ENCODE data around the gene DUSP22.

The DUSP22 gene

GRCh38 chr6:333379-334002, 41.2 kb downstream of the DUSP22 start:
- Histone ChIP-seq H2BK120ac (ENCODE audit: low read depth, low read length) (no peak overlapping the region), H2AFZ (ENCODE audit: low read depth, low read length) (no peak overlapping the region), H3K9me3 (ENCODE audit: control insufficient read depth, low read length) (no peaks in the 10 kb centered on the region), H2AK5ac (ENCODE audit: low read length, severe bottlenecking) (no peak overlapping the region), H3K23ac (ENCODE audit: low read length in 2 of 2) (no peak overlapping the region), H4K91ac (ENCODE audit: low read length) (no peak overlapping the region), H3K4me1 (ENCODE audit: control insufficient read depth, insufficient read depth, low read depth, low read length) (peaks cover 7% of the 10 kb centered on the region), H3K4me2 (ENCODE audit: low read length, poor library complexity, severe bottlenecking) (no peak overlapping the region), H3K36me3 (ENCODE audit: control insufficient read depth in 1 of 2, insufficient read depth in 2 of 2, low read depth in 1 of 2, low read length in 2 of 2) (no peaks in the 10 kb centered on the region), H3K14ac (ENCODE audit: low read length in 2 of 2) (no peak overlapping the region), H2BK15ac (ENCODE audit: low read depth, poor library complexity, severe bottlenecking) (no peak overlapping the region), H3K4ac (ENCODE audit: low read depth in 1 of 2, low read length in 2 of 2) (no peak overlapping the region), H3K9ac (ENCODE audit: low read length) (no peak overlapping the region), H3K27ac (ENCODE audit: low read length, poor library complexity, severe bottlenecking) (no peak overlapping the region), H3K79me1 (replicated peaks; ENCODE audit: low read length, poor library complexity, severe bottlenecking) (peaks cover 14% of the 10 kb centered on the region), H2BK5ac (ENCODE audit: low read depth, low read length, poor library complexity, severe bottlenecking) (no peak overlapping the region), H3K27me3 (ENCODE audit: control insufficient read depth in 1 of 2, insufficient read depth in 1 of 2, low read length in 2 of 2) (peaks cover 0 to 12% of the 10 kb centered on the region in 2 experiments), H2BK12ac (ENCODE audit: low read length in 2 of 2) (no peak overlapping the region), H3K18ac (ENCODE audit: low read depth in 1 of 2, low read length in 2 of 2) (no peak overlapping the region), H4K8ac (ENCODE audit: low read length) (no peak overlapping the region), H3K4me3 (ENCODE audit: insufficient read depth in 1 of 2, low read depth in 1 of 2, low read length in 2 of 2) (no peak overlapping the region)
- no peak for DNase-seq
- 77% methylated on average over 13 of the region's 13 CpGs for WGBS

- Histone ChIP-seq H3K79me1 (replicated peaks; ENCODE audit: low read length, poor library complexity, severe bottlenecking) (peaks cover 9% of the 10 kb centered on the region), H3K9ac (ENCODE audit: low read length) (no peak overlapping the region), H2AK5ac (ENCODE audit: low read length, severe bottlenecking) (no peak overlapping the region), H2BK120ac (ENCODE audit: low read depth, low read length) (no peak overlapping the region), H3K23ac (ENCODE audit: low read length in 2 of 2) (no peak overlapping the region), H2BK5ac (ENCODE audit: low read depth, low read length, poor library complexity, severe bottlenecking) (no peak overlapping the region), H2AFZ (ENCODE audit: low read depth, low read length) (no peak overlapping the region), H3K4me2 (ENCODE audit: low read length, poor library complexity, severe bottlenecking) (no peak overlapping the region), H2BK15ac (ENCODE audit: low read depth, poor library complexity, severe bottlenecking) (no peak overlapping the region), H4K91ac (ENCODE audit: low read length) (no peak overlapping the region), H4K8ac (ENCODE audit: low read length) (no peak overlapping the region), H3K36me3 (ENCODE audit: control insufficient read depth in 1 of 2, insufficient read depth in 2 of 2, low read depth in 1 of 2, low read length in 2 of 2) (no peaks in the 10 kb centered on the region), H3K14ac (ENCODE audit: low read length in 2 of 2) (no peak overlapping the region), H3K27ac (ENCODE audit: low read length, poor library complexity, severe bottlenecking) (no peak overlapping the region), H3K4me1 (ENCODE audit: control insufficient read depth, insufficient read depth, low read depth, low read length) (peaks cover 7% of the 10 kb centered on the region), H3K4ac (ENCODE audit: low read depth in 1 of 2, low read length in 2 of 2) (no peak overlapping the region), H3K9me3 (ENCODE audit: control insufficient read depth, low read length) (no peaks in the 10 kb centered on the region), H3K18ac (ENCODE audit: low read depth in 1 of 2, low read length in 2 of 2) (no peak overlapping the region), H3K4me3 (ENCODE audit: insufficient read depth in 1 of 2, low read depth in 1 of 2, low read length in 2 of 2) (no peak overlapping the region), H3K27me3 (ENCODE audit: control insufficient read depth in 1 of 2, insufficient read depth in 1 of 2, low read length in 2 of 2) (peaks cover 0 to 12% of the 10 kb centered on the region in 2 experiments), H2BK12ac (ENCODE audit: low read length in 2 of 2) (no peak overlapping the region)
- DNase-seq = no peak
- WGBS = 93% methylated on average over 7 of the region's 10 CpGs
Observed at GRCh38 chr6:334536-335510, 42.5 kb downstream of the DUSP22 start.

GRCh38 chr6:335572-335971, 43.3 kb downstream of the DUSP22 start:
- Histone ChIP-seq H3K9me3 (ENCODE audit: control insufficient read depth, low read length) (no peaks in the 10 kb centered on the region), H2AFZ (ENCODE audit: low read depth, low read length) (no peak overlapping the region), H2AK5ac (ENCODE audit: low read length, severe bottlenecking) (no peak overlapping the region), H3K14ac (ENCODE audit: low read length in 2 of 2) (no peak overlapping the region), H3K23ac (ENCODE audit: low read length in 2 of 2) (no peak overlapping the region), H3K27me3 (ENCODE audit: control insufficient read depth in 1 of 2, insufficient read depth in 1 of 2, low read length in 2 of 2) (peaks cover 0 to 11% of the 10 kb centered on the region in 2 experiments), H4K8ac (ENCODE audit: low read length) (no peak overlapping the region), H3K4me1 (ENCODE audit: control insufficient read depth, insufficient read depth, low read depth, low read length) (peaks cover 7% of the 10 kb centered on the region), H3K36me3 (ENCODE audit: control insufficient read depth in 1 of 2, insufficient read depth in 2 of 2, low read depth in 1 of 2, low read length in 2 of 2) (no peaks in the 10 kb centered on the region), H3K4ac (ENCODE audit: low read depth in 1 of 2, low read length in 2 of 2) (no peak overlapping the region), H3K4me3 (ENCODE audit: insufficient read depth in 1 of 2, low read depth in 1 of 2, low read length in 2 of 2) (no peak overlapping the region), H2BK15ac (ENCODE audit: low read depth, poor library complexity, severe bottlenecking) (no peak overlapping the region), H3K27ac (ENCODE audit: low read length, poor library complexity, severe bottlenecking) (no peak overlapping the region), H3K18ac (ENCODE audit: low read depth in 1 of 2, low read length in 2 of 2) (no peak overlapping the region), H2BK12ac (ENCODE audit: low read length in 2 of 2) (no peak overlapping the region), H4K91ac (ENCODE audit: low read length) (no peak overlapping the region), H2BK5ac (ENCODE audit: low read depth, low read length, poor library complexity, severe bottlenecking) (no peak overlapping the region), H3K79me1 (replicated peaks; ENCODE audit: low read length, poor library complexity, severe bottlenecking) (peaks cover 6% of the 10 kb centered on the region), H3K9ac (ENCODE audit: low read length) (no peak overlapping the region), H2BK120ac (ENCODE audit: low read depth, low read length) (no peak overlapping the region), H3K4me2 (ENCODE audit: low read length, poor library complexity, severe bottlenecking) (no peak overlapping the region)
- 69% methylated on average over 4 of the region's 6 CpGs for WGBS
- no peak for DNase-seq
